Gastrocnemius medialis (tissue), 4 donors: Measurements from ENCODE around the gene SCARF2. TPM values are rescaled to one million over a fixed set of nuclear protein-coding genes. Genes with fewer than 3 reads are reported as not detected.

Source experiments
- ATAC-seq, 2 donors: fragments of 150-250 bp; one replicate each; pipeline ENCODE4 v1.9.1; 2016
- DNase-seq, 2 donors: peaks; one replicate each; pipeline ENCODE4 v3.0.0-alpha.2; 2019
- H3K27ac ChIP-seq, 4 donors: fragments of 200-600 bp; sonication (generic); 1 replicate in 1 of 4; 2 replicates in 3 of 4; pipeline ENCODE4 v1.5.1; 2016 to 2018; ENCODE audit warnings: mild to moderate bottlenecking in 2 of 4, moderate library complexity in 1 of 4
- H3K27me3 ChIP-seq, 3 donors: fragments of 200-600 bp; sonication (generic) in 2 of 3; 1 replicate in 1 of 3; 2 replicates in 2 of 3; pipeline versions ENCODE4 v1.5.1 to v1.6.0; 2016 to 2019; ENCODE audit warnings: mild to moderate bottlenecking in 1 of 3, moderate library complexity in 1 of 3
- H3K36me3 ChIP-seq, 2 donors: fragments of 200-600 bp; sonication (generic) in 1 of 2; one replicate each; pipeline ENCODE4 v1.5.1; 2017 to 2018
- H3K4me1 ChIP-seq, 2 donors: fragments of 200-600 bp; sonication (generic) in 1 of 2; one replicate each; pipeline ENCODE4 v1.5.1; 2016 to 2017; ENCODE audit warnings: mild to moderate bottlenecking in 2 of 2
- H3K4me3 ChIP-seq, 4 donors: fragments of 200-600 bp; sonication (generic) in 3 of 4; 1 replicate in 1 of 4; 2 replicates in 3 of 4; pipeline ENCODE4 v1.5.1; 2016 to 2019; ENCODE audit warnings: mild to moderate bottlenecking in 2 of 4
- H3K9me3 ChIP-seq, 3 donors: fragments of 200-600 bp; sonication (generic) in 2 of 3; 1 replicate in 1 of 3; 2 replicates in 2 of 3; pipeline ENCODE4 v1.5.1; 2016 to 2019
- POLR2A ChIP-seq, 2 donors: fragments of 450-650 bp; IDR thresholded peaks; one replicate each; pipeline ENCODE4 v1.6.1; 2017; ENCODE audit warnings: antibody characterized with exemption in 2 of 2, mild to moderate bottlenecking in 2 of 2, moderate library complexity in 2 of 2
- in situ Hi-C, 4 donors: fragments of 200-750 bp; cut with MboI; loops; one replicate each; pipeline versions ENCODE4 v1.15.0 to v1.8.0; 2017; ENCODE audit warnings: low sequenced_read_pairs in 4 of 4
- intact Hi-C: fragments of 100-400 bp; cut with DNase I; formaldehyde crosslinking; loops from one replicate; pipeline ENCODE4 v1.15.1; 2023; ENCODE audit warnings: low total_unique reads
- total RNA-seq, 4 donors: library from RNA; depleted of rRNA; stranded (reverse); fragments of >200 nt; gene quantifications; one replicate each; pipeline versions ENCODE4 v1.1.0 to v1.2.3, GENCODE V29; 2016
- TF ChIP-seq, protein P1 (sequence below), 5 experiments: fragments of 450-650 bp in 3 of 5; fragments of 200-600 bp in 2 of 5; sonication (generic) in 2 of 5; IDR thresholded peaks in 4 of 5; conservative IDR thresholded peaks in 1 of 5; 1 replicate in 4 of 5; 2 replicates in 1 of 5; pipeline ENCODE4 v1.5.1; 2016 to 2019; ENCODE audit warnings: antibody characterized with exemption in 5 of 5, mild to moderate bottlenecking in 3 of 5, moderate library complexity in 3 of 5

The SCARF2 gene
- total RNA-seq, 4 donors from 2014 or later, result 1.8 to 4.0 (median 2.3) TPM

DNA sequence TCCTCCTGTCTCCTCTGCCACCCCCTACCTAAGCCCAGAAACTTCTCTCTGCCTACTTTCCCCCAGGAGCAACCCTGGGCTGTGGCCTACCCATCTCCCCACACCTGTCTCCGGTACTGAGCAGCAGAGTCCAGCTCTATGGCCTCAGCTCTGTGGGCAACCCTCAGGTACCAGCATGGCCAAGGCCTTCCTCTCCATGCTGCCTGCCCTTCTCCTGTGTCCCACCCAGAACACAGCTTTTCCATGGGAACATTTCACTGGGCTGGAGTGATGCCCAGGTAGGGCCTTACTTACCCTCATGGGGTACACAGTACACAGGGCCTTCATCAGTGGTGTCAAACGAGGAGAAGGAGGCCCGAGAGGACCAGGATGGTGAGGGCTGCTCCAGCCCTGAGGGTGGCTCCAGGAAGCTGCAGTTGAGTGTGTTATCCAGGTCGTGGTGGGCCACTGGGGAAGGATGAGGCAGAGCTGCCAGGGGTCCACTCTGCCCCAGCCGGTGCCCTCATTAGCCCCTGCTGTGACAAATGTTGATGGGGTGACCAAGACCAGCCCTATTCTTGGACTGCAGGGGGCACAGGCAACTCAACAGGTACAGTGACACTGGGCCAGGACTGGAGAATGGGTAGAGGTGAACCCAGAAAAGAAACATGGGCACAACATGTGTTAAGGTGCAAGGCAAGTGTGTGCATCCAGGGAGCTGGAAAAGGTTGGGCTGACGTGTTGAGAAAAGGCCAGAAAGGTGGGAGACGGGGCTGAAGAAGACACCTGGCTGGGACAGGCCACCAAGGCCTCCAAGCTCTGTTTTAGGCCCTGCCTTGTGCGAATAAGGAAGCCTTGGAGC lies 10.3 kb downstream of the SCARF2 start:
- intact Hi-C loops (loop anchor here (10.0 kb wide), 1 partner anchor 147 kb away; no protein-coding TSS in a partner anchor), in situ Hi-C loops (loop anchor here in 1 of 4 donors (25.0 kb wide), 1 partner anchor 260 kb away; no protein-coding TSS in a partner anchor)
- TF ChIP-seq POLR2A (IDR thresholded peaks at IDR 0.05), result no peak
- TF ChIP-seq, protein P1, sequence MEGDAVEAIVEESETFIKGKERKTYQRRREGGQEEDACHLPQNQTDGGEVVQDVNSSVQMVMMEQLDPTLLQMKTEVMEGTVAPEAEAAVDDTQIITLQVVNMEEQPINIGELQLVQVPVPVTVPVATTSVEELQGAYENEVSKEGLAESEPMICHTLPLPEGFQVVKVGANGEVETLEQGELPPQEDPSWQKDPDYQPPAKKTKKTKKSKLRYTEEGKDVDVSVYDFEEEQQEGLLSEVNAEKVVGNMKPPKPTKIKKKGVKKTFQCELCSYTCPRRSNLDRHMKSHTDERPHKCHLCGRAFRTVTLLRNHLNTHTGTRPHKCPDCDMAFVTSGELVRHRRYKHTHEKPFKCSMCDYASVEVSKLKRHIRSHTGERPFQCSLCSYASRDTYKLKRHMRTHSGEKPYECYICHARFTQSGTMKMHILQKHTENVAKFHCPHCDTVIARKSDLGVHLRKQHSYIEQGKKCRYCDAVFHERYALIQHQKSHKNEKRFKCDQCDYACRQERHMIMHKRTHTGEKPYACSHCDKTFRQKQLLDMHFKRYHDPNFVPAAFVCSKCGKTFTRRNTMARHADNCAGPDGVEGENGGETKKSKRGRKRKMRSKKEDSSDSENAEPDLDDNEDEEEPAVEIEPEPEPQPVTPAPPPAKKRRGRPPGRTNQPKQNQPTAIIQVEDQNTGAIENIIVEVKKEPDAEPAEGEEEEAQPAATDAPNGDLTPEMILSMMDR (IDR thresholded peaks at IDR 0.05 in 4 of 5, conservative IDR thresholded peaks at IDR 0.05 in 1 of 5), result no peak
- Histone ChIP-seq H3K4me1 (peaks cover 0 to 15% of the 10 kb centered on the region in 2 donors), H3K27me3 (peaks cover 0 to 5% (median 3%) of the 10 kb centered on the region in 3 donors), H3K36me3 (no peaks in the 10 kb centered on the region), H3K4me3 (no peak overlapping the region), H3K27ac (no peak overlapping the region), H3K9me3 (no peaks in the 10 kb centered on the region)
- ATAC-seq (no peak), DNase-seq (no peak)

DNA sequence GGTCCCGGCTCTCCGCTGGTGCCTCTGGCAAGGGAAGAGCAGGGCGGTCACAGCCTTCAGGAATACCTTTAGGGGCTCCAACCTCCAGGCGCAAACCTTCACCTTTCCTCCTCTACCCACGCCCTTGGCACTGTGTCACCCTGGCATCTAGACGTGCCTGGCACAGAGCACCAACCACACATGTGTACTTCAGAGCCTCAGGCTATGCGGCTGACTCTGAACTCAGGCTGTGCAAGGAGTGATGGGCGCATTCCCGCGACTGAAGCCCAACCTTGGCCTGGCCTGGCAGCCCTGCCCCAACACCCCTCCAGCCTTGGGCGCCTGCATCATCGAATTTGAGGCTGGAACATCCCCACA lies 11.4 kb downstream of the SCARF2 start:
- no peak for DNase-seq
- Histone ChIP-seq H3K4me1 (peaks cover 0 to 11% of the 10 kb centered on the region in 2 donors), H3K9me3 (no peaks in the 10 kb centered on the region), H3K4me3 (no peak overlapping the region), H3K36me3 (no peaks in the 10 kb centered on the region), H3K27ac (no peak overlapping the region), H3K27me3 (peaks cover 0 to 5% (median 3%) of the 10 kb centered on the region in 3 donors)
- ATAC-seq, result no peak
- no peak for TF ChIP-seq POLR2A (IDR thresholded peaks at IDR 0.05)
- TF ChIP-seq, protein P1 (IDR thresholded peaks at IDR 0.05 in 4 of 5, conservative IDR thresholded peaks at IDR 0.05 in 1 of 5), result no peak
- in situ Hi-C loops, result loop anchor here in 1 of 4 donors (25.0 kb wide), 1 partner anchor 261 kb away; no protein-coding TSS in a partner anchor
- intact Hi-C loops, result loop anchor here (10.0 kb wide), 1 partner anchor 149 kb away; no protein-coding TSS in a partner anchor

DNA sequence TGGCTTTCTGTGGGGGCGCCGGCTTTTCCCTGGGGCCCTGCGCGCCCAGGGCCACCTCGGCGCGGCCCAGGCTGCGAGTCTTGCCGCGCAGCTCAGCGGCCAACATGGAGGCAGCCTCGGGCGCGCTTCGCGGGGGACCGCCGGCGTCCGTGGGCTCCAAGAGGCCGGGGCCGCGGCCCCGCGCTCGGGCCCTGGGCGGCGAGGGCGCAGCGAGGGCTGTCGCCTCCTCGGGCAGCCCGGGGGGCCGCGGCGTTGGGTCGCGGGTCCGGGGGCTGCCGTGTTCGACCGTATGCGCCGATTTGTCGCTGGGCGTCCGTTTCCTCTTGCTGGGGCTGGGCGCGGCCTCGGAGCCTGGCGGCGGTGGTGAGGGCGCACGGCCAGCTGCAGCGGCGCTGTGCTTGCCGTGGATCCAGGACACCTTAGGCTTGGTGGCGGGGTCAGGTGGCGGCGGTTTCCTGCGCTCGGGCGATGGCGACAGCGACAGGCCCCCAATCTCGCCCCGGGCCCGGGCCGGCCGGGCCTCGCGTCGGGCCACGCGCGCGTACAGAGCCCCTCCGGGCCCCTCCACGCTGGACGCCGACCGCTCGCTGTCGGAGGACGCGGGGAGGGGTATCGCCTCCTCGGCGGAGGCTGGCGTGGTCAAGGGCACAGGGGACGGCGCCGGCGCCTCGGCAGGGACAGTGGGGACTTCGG lies 11.9 kb downstream of the SCARF2 start:
- in situ Hi-C loops (loop anchor here in 1 of 4 donors (25.0 kb wide), 1 partner anchor 262 kb away; no protein-coding TSS in a partner anchor), intact Hi-C loops (loop anchor here (10.0 kb wide), 1 partner anchor 149 kb away; no protein-coding TSS in a partner anchor)
- ATAC-seq (no peak), DNase-seq (no peak)
- H3K27me3 ChIP-seq, result peaks cover 0 to 5% (median 3%) of the 10 kb centered on the region in 3 donors
- peaks cover 0 to 11% of the 10 kb centered on the region in 2 donors for H3K4me1 ChIP-seq
- no peak for TF ChIP-seq POLR2A (IDR thresholded peaks at IDR 0.05)
- TF ChIP-seq, protein P1 (IDR thresholded peaks at IDR 0.05 in 4 of 5, conservative IDR thresholded peaks at IDR 0.05 in 1 of 5), result no peak
- no peaks in the 10 kb centered on the region for H3K9me3 ChIP-seq
- H3K27ac ChIP-seq, result no peak overlapping the region
- no peak overlapping the region for H3K4me3 ChIP-seq
- H3K36me3 ChIP-seq, result no peaks in the 10 kb centered on the region

DNA sequence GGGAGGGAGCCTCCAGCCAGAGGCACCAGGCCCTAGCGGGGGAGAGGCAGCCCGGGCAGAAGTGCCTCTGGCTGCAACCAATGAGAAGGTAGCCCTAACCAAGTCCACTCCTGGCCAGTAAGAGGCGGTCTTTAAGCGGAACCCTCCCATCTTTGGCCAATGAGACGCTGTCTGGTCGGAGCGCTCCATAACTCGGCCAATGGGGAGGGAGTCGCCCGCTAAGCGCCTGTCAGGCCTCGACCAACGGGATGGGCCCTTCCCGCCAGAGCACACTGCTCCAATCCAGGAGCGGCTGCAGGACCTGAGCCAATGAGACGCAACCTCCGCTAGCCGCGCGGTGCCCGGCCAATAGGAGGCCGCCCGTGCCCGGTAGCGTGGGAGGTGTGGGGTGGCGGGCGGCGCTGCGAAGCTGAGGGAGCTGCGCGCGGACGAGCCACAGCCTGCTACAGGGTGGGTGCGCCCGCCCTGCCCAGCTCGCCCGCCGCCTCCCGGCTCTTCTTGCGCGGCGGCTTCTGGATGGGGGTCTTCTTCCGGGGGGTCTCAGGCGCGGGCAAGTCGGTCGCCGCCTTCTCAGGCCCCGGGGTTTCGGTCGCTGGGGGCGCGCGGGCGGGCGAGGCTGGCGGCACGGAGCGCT lies 12.6 kb downstream of the SCARF2 start:
- in situ Hi-C loops (loop anchor here in 3 of 4 donors (25.0 kb wide), 1 partner anchor 262 kb away; no protein-coding TSS in a partner anchor), intact Hi-C loops (loop anchor here (10.0 kb wide), 1 partner anchor 150 kb away; no protein-coding TSS in a partner anchor)
- H3K27ac ChIP-seq, result no peak overlapping the region
- H3K9me3 ChIP-seq, result no peaks in the 10 kb centered on the region
- no peak for ATAC-seq
- no peak for DNase-seq
- TF ChIP-seq, protein P1 (IDR thresholded peaks at IDR 0.05 in 4 of 5, conservative IDR thresholded peaks at IDR 0.05 in 1 of 5), result no peak
- no peak for TF ChIP-seq POLR2A (IDR thresholded peaks at IDR 0.05)
- H3K4me1 ChIP-seq, result peaks cover 0 to 11% of the 10 kb centered on the region in 2 donors
- no peak overlapping the region for H3K4me3 ChIP-seq
- H3K27me3 ChIP-seq, result no peaks in the 10 kb centered on the region
- no peaks in the 10 kb centered on the region for H3K36me3 ChIP-seq
